GM18858 (cell line): Measurements from ENCODE around the gene PRR18.

ENCODE experiments used
- ATAC-seq: cut with Tn5 transposase; IDR thresholded peaks from one replicate; pipeline ENCODE4 v1.9.1; 2021; ENCODE audit not compliant: unreplicated experiment

The PRR18 gene

GRCh38 chr6:166307082-166308032 is 835 bp downstream of the PRR18 start:
- peak; percentile 20 for ATAC-seq

GRCh38 chr6:166306378-166307081 is 1.7 kb downstream of the PRR18 start:
- no peak for ATAC-seq

DNA sequence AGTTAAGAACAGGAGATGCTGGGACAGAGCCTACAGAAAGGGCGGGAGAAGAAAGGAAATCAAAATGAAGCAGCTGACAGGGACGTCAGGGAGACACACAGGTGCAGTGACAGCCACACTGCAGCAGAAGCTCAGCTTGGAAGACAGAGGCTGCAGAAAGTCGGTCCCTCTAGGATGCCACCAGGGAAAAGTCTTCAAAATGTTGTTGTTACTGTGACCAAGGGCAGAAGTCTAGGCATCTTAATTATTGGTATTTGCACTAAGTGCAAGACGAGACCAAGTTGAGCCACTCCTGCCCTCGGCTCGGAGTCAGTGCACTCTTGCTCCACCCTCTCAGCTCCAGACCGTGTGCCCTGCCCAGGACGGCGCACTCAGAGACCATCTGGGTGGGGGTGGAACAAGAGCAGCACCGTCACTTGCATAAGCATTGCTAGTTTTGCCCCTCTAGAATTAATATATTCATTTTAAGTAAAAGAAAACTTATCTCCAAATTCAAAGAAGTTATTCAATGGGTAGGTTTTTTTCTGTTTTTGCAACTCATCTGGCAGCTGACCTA is 2.6 kb downstream of the PRR18 start:
- no peak for ATAC-seq

- ATAC-seq = no peak
Observed at GRCh38 chr6:166304106-166304505, 4.1 kb downstream of the PRR18 start.

GRCh38 chr6:166301611-166302529 is 6.3 kb downstream of the PRR18 start:
- ATAC-seq = no peak

GRCh38 chr6:166300357-166300987 is 7.7 kb downstream of the PRR18 start:
- ATAC-seq = no peak

DNA sequence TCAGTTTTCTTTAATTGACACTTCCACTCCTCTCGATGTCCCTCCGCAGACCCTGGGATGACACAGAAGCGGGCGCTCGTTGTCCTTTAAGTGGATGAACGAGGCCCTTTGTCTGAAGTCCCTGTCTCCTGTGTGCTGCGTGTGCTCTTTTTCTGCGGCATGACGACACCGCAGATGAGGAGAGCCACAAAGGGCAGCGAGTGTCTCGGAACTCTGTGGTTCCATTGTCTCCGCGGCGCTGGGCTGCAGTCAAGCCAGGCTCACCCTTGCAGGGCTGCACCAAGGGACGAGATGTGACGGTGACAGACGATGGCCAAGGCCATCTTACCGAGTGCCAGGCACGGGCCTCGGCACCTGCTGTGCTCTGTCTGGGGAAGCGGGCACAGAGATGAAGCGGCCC is 10.6 kb downstream of the PRR18 start:
- ATAC-seq = no peak

GRCh38 chr6:166296035-166296883 is 11.9 kb downstream of the PRR18 start:
- no peak for ATAC-seq

DNA sequence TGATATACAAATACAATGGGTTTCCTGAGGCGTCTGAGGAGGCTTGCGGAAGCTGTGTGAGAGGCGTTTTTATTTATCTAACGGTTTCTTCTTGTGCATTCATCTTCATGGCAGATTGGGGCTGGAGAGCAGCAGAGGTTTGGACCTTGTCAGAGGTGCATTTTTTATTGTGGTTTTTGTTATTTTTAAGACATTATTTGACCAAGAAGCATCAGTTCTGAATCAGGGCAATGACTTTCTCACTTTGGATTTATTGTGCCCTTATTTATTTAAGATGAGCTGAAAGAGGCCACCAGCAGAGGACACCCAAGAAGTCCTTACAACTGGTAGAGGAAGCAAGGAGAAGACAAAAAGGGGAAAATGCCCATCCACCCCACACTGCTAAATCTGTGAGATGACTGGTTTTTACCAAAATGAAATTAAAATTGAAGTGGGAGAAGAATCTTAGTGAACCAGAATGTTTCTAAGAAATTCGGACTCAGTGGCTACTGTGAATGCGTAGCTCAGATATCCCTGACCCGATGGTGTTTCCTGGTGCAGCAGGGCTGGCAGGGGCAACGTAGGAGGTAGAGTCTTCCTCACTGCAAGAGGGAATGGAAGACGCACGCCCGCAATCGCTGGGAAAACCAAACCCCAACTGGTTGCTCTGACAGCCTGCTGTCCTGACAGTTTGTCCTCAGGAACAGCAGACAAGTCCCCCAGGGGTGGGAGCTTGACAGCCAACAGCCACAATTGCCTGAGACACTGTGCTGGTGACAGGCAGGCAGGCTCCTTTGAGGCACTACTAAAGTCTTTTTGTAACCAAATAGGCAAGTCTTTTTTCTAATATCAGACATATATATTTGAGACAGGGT is 14.2 kb downstream of the PRR18 start:
- ATAC-seq = no peak

GRCh38 chr6:166289207-166290060 is 18.8 kb downstream of the PRR18 start:
- no peak for ATAC-seq

- ATAC-seq = peak; percentile 98
Observed at GRCh38 chr6:166286839-166287271, 21.3 kb downstream of the PRR18 start.

GRCh38 chr6:166285233-166285632 is 23.0 kb downstream of the PRR18 start:
- ATAC-seq = no peak

GRCh38 chr6:166284640-166285039 is 23.6 kb downstream of the PRR18 start:
- no peak for ATAC-seq

- no peak for ATAC-seq
Observed at GRCh38 chr6:166282394-166283032, 25.7 kb downstream of the PRR18 start.

DNA sequence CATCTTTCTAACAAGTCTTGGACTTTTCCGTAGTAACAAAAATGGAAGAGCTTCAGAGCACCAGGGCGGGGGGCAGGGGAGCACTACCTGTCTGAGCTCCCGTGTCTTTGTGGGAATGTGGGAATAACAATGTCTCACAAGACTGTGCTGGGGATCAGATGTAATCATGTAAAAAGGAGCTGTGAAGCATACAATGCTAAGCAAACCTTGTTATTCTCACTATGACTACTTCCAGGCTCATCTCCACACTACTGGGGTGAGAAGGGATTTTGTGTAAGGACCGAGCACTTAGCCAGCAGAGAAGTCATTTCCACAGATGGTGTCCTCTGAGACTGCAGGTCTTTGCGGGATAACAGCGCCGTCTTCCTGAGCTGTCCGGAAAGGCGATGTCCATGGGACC is 27.1 kb downstream of the PRR18 start:
- peak; percentile 55 for ATAC-seq

DNA sequence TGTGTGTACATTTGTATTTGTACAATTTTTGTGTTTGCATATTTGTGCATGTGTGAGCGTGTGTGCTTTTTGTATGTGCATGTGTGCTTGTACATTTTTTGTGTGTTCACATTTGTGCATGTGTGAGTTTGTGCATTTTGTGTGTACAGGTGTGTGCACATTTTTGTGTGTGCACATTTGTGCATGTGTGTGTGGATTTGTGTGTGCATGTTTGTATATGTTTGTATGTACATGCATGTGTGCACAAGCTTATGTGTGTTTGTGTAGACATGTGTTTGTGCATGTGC is 28.9 kb downstream of the PRR18 start:
- ATAC-seq = no peak
